HUES48 (cell line): ENCODE measurements around the gene GOLGA8K.
"Not testable (repeated sequence)": the region's sequence is repeated elsewhere in the genome, so short reads cannot be mapped to it uniquely, and the experiment has no call there.

ENCODE experiments used
- H3K27ac ChIP-seq: one replicate; pipeline ENCODE4 v1.7.0; 2013; ENCODE audit warnings: low read depth, low read length, inconsistent platforms
- H3K27me3 ChIP-seq: 2 replicates; pipeline ENCODE4 v1.6.1; 2013; ENCODE audit warnings: mild to moderate bottlenecking, low read length; ENCODE audit not compliant: control insufficient read depth, insufficient read depth
- H3K36me3 ChIP-seq: 2 replicates; pipeline ENCODE4 v1.6.1; 2013; ENCODE audit warnings: low read length; ENCODE audit not compliant: control insufficient read depth, insufficient read depth
- H3K4me1 ChIP-seq: 2 replicates; pipeline ENCODE4 v1.6.1; 2013; ENCODE audit warnings: mild to moderate bottlenecking, low read length; ENCODE audit not compliant: control insufficient read depth, insufficient read depth
- H3K4me3 ChIP-seq: 2 replicates; pipeline ENCODE4 v1.5.1; 2013; ENCODE audit warnings: mild to moderate bottlenecking, low read depth, low read length
- H3K9ac ChIP-seq: 2 replicates; pipeline ENCODE4 v1.6.1; 2013; ENCODE audit warnings: mild to moderate bottlenecking, low read depth, low read length, moderate library complexity
- H3K9me3 ChIP-seq: 2 replicates; pipeline ENCODE4 v1.6.1; 2013; ENCODE audit warnings: low read length; ENCODE audit not compliant: control insufficient read depth, insufficient read depth

GOLGA8K gene

DNA sequence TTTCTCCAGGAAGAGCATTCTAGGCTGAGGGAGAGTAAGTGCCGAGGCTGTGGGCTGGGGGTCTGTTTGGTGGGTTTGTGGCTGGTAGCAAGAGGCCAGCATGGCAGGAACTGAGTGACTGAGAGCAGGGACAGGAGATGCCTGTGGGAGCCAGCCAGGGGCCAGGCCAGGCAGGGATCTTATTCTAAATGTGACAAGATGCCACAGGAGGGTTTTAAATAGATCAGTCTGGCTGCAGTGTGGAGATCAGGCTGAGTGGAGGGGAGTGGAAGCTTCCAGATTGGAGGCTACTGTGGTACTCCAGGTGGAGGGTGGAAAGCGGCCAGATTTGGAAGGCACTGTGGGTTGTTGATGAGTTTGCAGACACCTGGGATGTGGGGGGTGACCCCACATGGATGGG, 28.9 kb downstream of the GOLGA8K start:
- not testable (repeated sequence) for H3K27ac ChIP-seq, H3K4me1 ChIP-seq, H3K4me3 ChIP-seq, H3K27me3 ChIP-seq, H3K9ac ChIP-seq, H3K36me3 ChIP-seq, H3K9me3 ChIP-seq

DNA sequence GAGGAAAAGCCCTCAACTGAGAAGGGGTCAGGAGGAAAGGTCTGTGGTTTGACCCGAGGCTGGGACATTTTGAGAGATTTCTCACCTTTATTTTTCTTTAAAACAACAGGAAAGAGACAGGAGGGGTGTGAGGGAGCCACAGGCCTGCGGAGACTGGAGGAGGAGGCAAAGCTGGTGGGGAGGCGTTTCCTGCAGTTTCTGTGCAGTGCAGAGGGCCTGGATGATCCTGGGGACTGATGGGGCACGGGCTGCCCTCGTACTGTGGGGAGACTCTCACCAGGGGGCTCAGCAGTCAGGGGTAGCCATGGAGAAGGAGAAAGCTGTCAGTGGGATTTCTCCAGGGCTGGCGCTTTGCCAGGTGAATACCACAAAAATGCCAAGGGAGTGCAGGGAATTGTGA, 29.4 kb downstream of the GOLGA8K start:
- H3K4me1 ChIP-seq: not testable (repeated sequence)

DNA sequence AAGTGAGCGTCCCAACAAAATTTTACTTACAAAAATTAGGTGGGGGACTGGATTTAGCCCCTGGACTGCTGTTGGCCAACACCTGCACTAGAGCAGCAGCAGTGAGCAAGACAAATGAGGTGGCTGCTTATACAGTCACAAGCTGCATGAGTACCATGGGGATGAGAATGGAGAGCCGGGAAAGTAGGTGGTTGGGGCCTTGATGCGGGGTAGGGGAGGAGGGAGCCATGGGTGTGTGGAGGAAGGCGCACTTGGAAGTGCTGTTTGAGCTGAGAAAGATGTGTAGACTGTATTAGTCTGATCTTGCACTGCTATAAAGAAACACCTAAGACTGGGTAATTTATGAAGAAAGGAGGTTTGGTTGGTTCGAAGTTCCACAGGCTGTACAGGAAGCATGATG, 31.0 kb downstream of the GOLGA8K start:
- not testable (repeated sequence) for H3K27ac ChIP-seq, H3K27me3 ChIP-seq, H3K36me3 ChIP-seq, H3K4me3 ChIP-seq, H3K9ac ChIP-seq, H3K4me1 ChIP-seq, H3K9me3 ChIP-seq

More for the DNA sequence above, 29.4 kb downstream of the GOLGA8K start:
- not testable (repeated sequence) for H3K27me3 ChIP-seq, H3K27ac ChIP-seq, H3K36me3 ChIP-seq, H3K9ac ChIP-seq, H3K9me3 ChIP-seq, H3K4me3 ChIP-seq

DNA sequence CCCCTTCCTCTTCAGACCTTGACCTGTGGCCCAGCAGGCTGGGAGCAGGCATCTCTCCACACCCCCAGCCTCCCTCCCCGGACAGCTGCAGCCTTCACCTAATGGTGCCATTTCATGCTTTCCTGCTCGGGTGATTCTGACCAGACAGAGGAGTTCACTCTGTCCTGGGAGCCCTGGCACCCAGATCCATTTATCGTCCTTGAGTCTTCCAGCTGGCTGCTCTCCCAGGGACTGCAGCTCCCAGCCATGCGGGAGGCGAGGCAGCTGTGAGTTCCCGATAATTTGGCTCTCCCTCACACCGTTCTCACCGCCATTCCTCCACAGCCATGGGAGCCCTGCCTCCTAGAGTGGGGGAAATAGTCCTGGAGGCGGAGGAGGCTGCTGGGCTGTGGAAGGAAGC, 32.6 kb downstream of the GOLGA8K start:
- H3K27ac ChIP-seq, H3K9ac ChIP-seq: not testable (repeated sequence)

DNA sequence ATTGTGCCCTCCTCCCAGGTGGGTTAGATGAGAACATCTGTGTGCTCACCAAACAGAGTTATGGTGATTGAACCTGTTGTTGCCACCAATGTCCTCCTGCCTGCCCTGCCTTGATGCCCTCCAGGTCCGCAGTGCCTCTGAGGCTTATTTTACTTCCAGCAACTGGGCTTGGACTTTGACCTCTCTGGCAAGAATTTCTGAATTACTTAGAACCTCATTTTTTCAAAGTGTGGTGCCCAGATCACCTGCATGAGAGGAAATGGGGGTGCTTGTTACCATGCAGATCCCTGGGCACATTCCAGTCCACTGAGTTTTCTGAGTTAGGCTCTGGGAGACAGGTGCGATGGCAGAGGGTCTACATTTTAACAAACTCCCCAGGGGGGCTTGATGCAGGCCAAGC, 33.0 kb downstream of the GOLGA8K start:
- not testable (repeated sequence) for H3K27ac ChIP-seq, H3K4me1 ChIP-seq, H3K36me3 ChIP-seq, H3K9ac ChIP-seq, H3K9me3 ChIP-seq, H3K4me3 ChIP-seq, H3K27me3 ChIP-seq

More for the DNA sequence above, 32.6 kb downstream of the GOLGA8K start:
- H3K36me3 ChIP-seq, H3K4me1 ChIP-seq, H3K27me3 ChIP-seq, H3K9me3 ChIP-seq, H3K4me3 ChIP-seq: not testable (repeated sequence)

DNA sequence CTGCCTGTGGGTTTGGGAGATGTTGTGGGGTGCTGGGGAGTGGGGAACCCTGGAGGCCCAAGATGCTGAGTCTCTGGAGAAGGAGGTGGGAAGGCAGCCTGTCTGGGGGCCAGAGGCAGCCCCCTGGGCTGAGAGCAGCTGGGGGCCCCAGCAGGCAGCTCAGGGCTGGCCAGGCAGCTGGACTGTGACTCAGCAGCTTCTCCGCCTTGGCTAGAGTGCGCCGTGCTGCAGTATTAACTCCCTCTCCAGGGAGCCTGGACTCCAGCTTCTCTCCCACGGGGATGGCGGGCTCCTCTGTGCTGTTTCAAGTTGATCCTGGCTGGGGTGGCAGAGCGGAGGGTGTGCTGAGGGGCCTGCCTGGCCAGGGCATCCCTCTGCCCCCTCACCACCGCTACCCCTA, 36.6 kb downstream of the GOLGA8K start:
- not testable (repeated sequence) for H3K9me3 ChIP-seq, H3K9ac ChIP-seq, H3K4me1 ChIP-seq, H3K27ac ChIP-seq, H3K36me3 ChIP-seq, H3K27me3 ChIP-seq, H3K4me3 ChIP-seq

DNA sequence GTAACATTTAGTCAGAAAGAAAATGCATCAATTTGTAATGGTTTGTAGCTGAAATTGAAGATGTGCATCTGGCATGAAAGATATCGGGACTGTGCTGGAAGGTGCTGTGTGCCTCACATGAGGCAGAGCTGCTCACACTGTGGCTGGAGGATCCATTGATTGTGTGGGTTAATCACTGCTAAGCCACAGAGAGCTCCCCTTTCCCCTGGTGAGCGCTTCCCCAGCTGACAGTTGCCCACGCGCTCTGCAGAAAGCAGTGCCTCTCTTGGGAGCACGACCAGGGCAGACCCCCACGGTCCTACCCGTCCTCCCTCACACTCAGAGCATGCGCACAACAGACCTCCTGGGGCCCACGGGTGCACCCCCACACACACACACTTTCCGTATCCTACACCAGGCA, 37.1 kb downstream of the GOLGA8K start:
- H3K9me3 ChIP-seq, H3K36me3 ChIP-seq, H3K4me1 ChIP-seq, H3K4me3 ChIP-seq, H3K27ac ChIP-seq, H3K9ac ChIP-seq, H3K27me3 ChIP-seq: not testable (repeated sequence)

DNA sequence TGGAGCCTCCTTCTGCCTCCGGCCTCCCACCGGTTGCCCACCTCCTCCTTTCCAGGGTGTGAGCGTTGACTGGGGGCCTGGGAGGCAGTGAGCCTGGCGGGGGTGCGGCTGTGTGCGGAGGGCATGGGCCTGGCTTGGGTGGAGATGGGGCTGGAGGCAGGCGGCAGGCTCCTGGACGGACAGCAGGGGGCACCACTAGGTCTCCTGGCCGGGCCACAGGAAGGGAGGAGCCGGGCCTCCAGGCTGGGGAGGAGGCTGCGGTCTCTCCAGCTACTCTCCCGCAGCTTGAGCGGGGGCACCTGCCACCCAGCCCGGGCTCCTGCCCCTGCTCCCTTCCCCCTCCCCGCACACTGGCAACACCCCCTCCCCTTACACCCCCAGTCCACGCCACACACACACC, 38.1 kb downstream of the GOLGA8K start:
- not testable (repeated sequence) for H3K4me3 ChIP-seq, H3K4me1 ChIP-seq, H3K27ac ChIP-seq, H3K36me3 ChIP-seq, H3K27me3 ChIP-seq, H3K9ac ChIP-seq, H3K9me3 ChIP-seq

DNA sequence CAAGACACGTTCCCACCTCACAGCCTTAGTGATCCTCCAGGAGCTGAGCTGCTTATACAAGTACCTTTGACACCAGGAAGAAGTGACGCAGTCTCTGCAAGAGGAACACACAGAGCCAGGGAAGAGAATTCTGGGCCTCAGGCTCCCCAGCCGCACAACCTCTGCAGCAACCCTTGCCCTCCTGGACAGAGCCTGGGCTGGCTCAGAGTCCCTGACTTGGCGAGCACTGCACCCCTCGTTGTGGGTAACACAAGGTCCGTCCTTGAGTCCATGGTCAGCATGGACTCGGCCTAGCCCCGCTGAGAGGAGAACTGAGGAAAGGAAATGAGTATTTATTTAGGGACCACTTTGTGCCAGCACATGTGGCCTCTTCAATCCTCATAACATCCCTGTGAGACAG, 39.6 kb downstream of the GOLGA8K start:
- H3K36me3 ChIP-seq: not testable (repeated sequence)

DNA sequence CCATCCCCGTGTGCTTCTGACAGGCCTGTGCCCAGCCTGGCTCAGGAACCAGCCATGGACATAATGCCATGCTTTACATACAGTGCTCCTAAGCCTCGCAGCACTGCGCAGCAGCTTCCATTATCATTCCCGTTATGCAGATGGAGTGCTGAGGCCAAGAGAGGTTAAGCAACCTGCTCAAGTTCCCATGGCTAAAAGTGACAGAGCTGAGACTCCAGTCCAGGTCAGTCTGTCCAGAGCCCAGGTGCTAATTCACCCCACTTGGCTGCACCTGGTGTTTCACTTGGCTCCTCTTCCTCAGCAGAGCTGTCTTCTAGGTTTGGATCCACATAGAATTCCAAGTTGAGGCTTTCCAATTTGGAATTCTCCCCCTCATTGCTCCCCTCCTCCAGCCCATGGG, 41.4 kb downstream of the GOLGA8K start:
- not testable (repeated sequence) for H3K4me1 ChIP-seq, H3K27ac ChIP-seq, H3K4me3 ChIP-seq, H3K36me3 ChIP-seq, H3K27me3 ChIP-seq, H3K9me3 ChIP-seq, H3K9ac ChIP-seq

More for the DNA sequence above, 39.6 kb downstream of the GOLGA8K start:
- H3K4me3 ChIP-seq, H3K27ac ChIP-seq, H3K27me3 ChIP-seq, H3K9me3 ChIP-seq, H3K4me1 ChIP-seq, H3K9ac ChIP-seq: not testable (repeated sequence)

DNA sequence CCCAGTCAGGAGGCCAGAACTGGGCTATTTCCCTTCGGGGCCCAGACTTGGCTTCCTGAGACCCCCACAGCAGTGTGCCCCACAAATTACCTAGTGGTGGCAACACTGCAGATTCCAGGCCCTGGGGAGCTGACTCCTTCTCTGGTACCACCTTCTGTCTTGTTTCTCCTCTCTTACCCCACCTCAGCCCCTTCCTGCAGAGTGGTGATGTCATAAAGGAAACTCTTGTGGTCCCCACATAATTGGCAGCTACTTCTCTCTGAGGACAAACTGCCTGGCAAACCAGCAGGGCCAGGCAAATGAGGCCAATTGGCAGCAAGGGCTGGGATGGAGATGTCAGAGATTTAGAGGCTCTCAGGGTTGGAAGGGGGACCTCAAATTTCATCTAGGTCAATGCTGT, 44.6 kb downstream of the GOLGA8K start:
- not testable (repeated sequence) for H3K4me3 ChIP-seq, H3K27ac ChIP-seq, H3K27me3 ChIP-seq

DNA sequence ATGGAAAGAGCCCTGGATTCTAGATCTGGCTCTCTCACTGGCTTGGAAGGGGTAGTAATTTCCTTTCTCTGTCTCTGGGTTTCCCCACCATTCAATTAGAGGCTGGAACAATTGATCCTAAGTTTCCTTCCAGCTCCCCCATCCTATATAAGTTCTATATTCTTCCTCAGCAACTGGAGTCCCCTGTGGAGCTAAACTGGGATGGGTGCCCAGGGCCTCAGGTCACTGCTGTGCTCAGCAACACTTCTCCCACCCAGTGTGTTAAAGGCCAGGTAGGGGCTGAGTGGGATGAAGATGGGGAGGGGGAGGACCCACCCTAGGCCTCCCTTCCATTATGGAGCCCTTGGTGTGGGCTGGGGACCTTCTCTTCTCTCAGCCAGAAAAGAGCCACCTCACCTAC, 46.2 kb downstream of the GOLGA8K start:
- H3K9me3 ChIP-seq, H3K27ac ChIP-seq, H3K36me3 ChIP-seq, H3K4me3 ChIP-seq, H3K9ac ChIP-seq, H3K4me1 ChIP-seq, H3K27me3 ChIP-seq: not testable (repeated sequence)

More for the DNA sequence above, 44.6 kb downstream of the GOLGA8K start:
- not testable (repeated sequence) for H3K9me3 ChIP-seq, H3K36me3 ChIP-seq, H3K4me1 ChIP-seq, H3K9ac ChIP-seq
